Left lung (tissue), 10 donors: Measurements from ENCODE around the gene DPH7. TPM values are rescaled to one million over a fixed set of nuclear protein-coding genes. Genes with fewer than 3 reads are reported as not detected.
"Not testable (repeated sequence)": the region's sequence is repeated elsewhere in the genome, so short reads cannot be mapped to it uniquely, and the experiment has no call there.

Experiments used
- ATAC-seq: fragments of 200-7000 bp; cut with Tn5 transposase; one replicate; pipeline ENCODE4 v1.9.1; 2020; ENCODE audit warnings: moderate library complexity
- DNase-seq, 4 donors: peaks; one replicate each; pipeline ENCODE4 v3.0.0-alpha.2; 2013 to 2020
- H3K27ac ChIP-seq, 2 donors: fragments of 200-600 bp; sonication (generic) in 1 of 2; one replicate each; pipeline versions ENCODE4 v1.5.0 to v1.8.0; 2020 to 2021
- H3K27me3 ChIP-seq, 2 donors: fragments of 200-600 bp; sonication (generic) in 1 of 2; one replicate each; pipeline versions ENCODE4 v1.5.0 to v1.8.0; 2020 to 2021
- H3K36me3 ChIP-seq, 2 donors: fragments of 200-600 bp; sonication (generic) in 1 of 2; one replicate each; pipeline versions ENCODE4 v1.5.0 to v1.8.0; 2020 to 2021
- H3K4me1 ChIP-seq, 2 donors: fragments of 200-600 bp; one replicate each; pipeline ENCODE4 v1.8.0; 2021
- H3K4me3 ChIP-seq, 2 donors: fragments of 200-600 bp; sonication (generic) in 1 of 2; one replicate each; pipeline versions ENCODE4 v1.5.0 to v1.8.0; 2020 to 2021; ENCODE audit warnings: mild to moderate bottlenecking in 1 of 2
- H3K9me3 ChIP-seq, 2 donors: fragments of 200-600 bp; sonication (generic) in 1 of 2; one replicate each; pipeline versions ENCODE4 v1.5.0 to v1.8.0; 2020 to 2021
- intact Hi-C, 2 donors: fragments of 100-400 bp; cut with DNase I; formaldehyde crosslinking; loops; one replicate each; pipeline versions ENCODE4 v1.11.2 to v1.14.2; 2022
- polyA plus RNA-seq, 6 donors: library from polyadenylated mRNA; unstranded; fragments of 120-200 nt; gene quantifications; one replicate each; pipeline ENCODE4 v1.2.1, GENCODE V29; 2013; ENCODE audit not compliant: insufficient read length in 6 of 6
- total RNA-seq, 2 donors: library from RNA; stranded (reverse); fragmentation: NEBNext Ultra II Directional; extraction: Animal tissue kit (Norgen Biotek cat#: 25700); gene quantifications; one replicate each; pipeline ENCODE4 v1.2.1, GENCODE V29; 2021
- TF ChIP-seq, protein P1 (sequence below), 2 donors: fragments of 200-600 bp; sonication (generic) in 1 of 2; IDR thresholded peaks; one replicate each; pipeline versions ENCODE4 v1.5.0 to v1.8.0; 2021; ENCODE audit warnings: antibody characterized with exemption in 2 of 2
- donor health status: DM: no; HTN: yes; CAD: no.
- donor health status: DM: no; HTN: no; CAD: no.

The DPH7 gene
- total and polyA plus RNA-seq, 8 donors = 25.6 to 69.2 (median 51.7) TPM

DNA sequence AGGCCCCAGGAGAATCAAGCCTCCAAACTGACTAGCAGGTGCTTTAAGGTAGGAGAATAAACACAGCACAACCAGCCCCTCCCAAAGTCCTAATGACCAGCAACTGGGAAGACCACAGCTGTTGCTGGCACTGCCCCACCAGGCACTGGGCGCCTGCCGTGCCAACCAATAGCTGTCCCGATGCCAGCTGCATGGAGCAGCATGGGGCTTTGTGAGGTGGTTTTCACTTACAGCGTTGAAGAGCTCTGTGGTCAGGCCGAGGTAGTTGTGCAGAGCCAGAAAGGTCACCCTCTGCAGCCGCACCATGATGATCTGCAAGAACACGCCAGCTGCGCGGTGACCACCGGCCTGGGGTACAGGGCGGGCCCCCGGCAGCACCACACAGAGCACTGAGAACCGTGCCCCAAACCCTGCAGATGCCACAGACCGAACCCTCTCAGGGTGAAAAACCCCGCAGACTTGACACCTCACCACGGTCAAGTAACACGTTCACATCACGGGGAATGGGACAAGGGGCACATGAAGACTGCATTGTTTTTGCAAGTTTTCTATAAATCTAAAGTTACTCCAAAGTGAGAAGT lies 57.2 kb downstream of the DPH7 start:
- intact Hi-C loops = no loop called here
- Histone ChIP-seq H3K27me3 (no peaks in the 10 kb centered on the region), H3K27ac (no peak overlapping the region), H3K4me3 (no peak overlapping the region), H3K36me3 (no peaks in the 10 kb centered on the region), H3K4me1 (peaks cover 0 to 2% of the 10 kb centered on the region in 2 donors), H3K9me3 (no peaks in the 10 kb centered on the region)
- DNase-seq (peak in 1 of 4 donors; percentile 21), ATAC-seq (no peak)
- TF ChIP-seq, protein P1, sequence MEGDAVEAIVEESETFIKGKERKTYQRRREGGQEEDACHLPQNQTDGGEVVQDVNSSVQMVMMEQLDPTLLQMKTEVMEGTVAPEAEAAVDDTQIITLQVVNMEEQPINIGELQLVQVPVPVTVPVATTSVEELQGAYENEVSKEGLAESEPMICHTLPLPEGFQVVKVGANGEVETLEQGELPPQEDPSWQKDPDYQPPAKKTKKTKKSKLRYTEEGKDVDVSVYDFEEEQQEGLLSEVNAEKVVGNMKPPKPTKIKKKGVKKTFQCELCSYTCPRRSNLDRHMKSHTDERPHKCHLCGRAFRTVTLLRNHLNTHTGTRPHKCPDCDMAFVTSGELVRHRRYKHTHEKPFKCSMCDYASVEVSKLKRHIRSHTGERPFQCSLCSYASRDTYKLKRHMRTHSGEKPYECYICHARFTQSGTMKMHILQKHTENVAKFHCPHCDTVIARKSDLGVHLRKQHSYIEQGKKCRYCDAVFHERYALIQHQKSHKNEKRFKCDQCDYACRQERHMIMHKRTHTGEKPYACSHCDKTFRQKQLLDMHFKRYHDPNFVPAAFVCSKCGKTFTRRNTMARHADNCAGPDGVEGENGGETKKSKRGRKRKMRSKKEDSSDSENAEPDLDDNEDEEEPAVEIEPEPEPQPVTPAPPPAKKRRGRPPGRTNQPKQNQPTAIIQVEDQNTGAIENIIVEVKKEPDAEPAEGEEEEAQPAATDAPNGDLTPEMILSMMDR (IDR thresholded peaks at IDR 0.05) = no peak

DNA sequence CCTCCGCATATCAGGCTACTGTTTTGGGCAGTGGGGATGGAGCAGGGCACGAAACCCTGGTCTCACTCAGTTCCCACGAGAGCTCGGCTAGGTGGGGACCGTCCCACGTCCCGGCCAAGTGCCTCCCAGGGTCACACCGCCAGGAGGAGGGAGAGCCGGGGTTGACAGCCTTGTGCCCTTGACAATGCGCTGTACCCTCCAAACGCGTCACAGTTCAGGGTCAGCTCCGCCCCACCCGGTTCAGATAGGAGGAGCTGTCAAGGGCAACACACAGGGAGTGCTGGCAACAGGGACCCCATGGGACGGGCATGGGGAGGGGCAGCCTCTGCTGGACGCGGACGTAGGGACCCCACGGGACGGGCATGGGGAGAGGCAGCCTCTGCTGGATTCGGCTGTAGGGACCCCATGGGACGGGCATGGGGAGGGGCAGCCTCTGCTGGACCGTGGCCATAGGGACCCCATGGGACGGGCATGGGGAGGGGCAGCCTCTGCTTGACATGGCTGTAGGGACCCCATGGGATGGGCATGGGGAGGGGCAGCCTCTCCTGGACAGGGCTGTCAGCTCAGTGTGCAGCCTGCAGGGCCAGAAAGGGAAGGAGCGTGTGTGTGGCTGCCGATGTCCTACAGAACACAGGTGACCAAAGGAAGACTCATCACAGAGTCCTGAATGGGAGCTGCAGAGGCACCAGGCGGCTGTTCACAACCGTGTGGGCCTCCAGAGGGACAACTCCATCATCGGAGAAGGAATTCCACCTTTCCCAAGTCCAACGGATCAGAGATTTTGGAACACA lies 57.9 kb downstream of the DPH7 start:
- intact Hi-C loops = no loop called here
- no peak overlapping the region for H3K27ac ChIP-seq
- H3K36me3 ChIP-seq = no peaks in the 10 kb centered on the region
- peaks cover 0 to 2% of the 10 kb centered on the region in 2 donors for H3K4me1 ChIP-seq
- H3K9me3 ChIP-seq = no peaks in the 10 kb centered on the region
- peak in 1 of 4 donors; percentile 47 for DNase-seq
- no peak overlapping the region for H3K4me3 ChIP-seq
- H3K27me3 ChIP-seq = no peaks in the 10 kb centered on the region
- TF ChIP-seq, protein P1 (IDR thresholded peaks at IDR 0.05) = no peak
- no peak for ATAC-seq

DNA sequence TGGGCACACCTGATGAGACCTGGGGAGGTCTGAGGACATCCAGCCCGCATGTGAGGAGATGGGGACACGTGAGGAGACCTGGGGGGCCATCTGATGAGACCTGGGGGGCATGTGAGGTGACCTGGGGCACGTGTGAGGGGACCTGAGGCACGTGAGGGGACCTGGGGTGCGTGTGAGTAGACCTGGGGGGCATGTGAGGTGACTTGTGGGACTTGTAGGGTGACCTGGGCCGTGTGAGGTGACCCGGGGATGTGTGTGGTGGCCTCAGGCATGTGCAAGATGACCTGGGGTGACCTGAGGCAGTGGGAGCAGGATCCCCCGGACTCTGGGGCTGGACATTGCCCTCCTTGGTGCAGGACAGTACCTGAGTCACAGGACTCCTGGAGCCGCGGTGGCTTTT lies 59.2 kb downstream of the DPH7 start:
- Histone ChIP-seq H3K27me3 (no peaks in the 10 kb centered on the region), H3K36me3 (no peaks in the 10 kb centered on the region), H3K4me1 (no peaks in the 10 kb centered on the region), H3K4me3 (no peak overlapping the region), H3K27ac (no peak overlapping the region), H3K9me3 (no peaks in the 10 kb centered on the region)
- intact Hi-C loops = no loop called here
- DNase-seq = peak in 1 of 4 donors; percentile 45
- no peak for ATAC-seq
- TF ChIP-seq, protein P1 (IDR thresholded peaks at IDR 0.05) = no peak

DNA sequence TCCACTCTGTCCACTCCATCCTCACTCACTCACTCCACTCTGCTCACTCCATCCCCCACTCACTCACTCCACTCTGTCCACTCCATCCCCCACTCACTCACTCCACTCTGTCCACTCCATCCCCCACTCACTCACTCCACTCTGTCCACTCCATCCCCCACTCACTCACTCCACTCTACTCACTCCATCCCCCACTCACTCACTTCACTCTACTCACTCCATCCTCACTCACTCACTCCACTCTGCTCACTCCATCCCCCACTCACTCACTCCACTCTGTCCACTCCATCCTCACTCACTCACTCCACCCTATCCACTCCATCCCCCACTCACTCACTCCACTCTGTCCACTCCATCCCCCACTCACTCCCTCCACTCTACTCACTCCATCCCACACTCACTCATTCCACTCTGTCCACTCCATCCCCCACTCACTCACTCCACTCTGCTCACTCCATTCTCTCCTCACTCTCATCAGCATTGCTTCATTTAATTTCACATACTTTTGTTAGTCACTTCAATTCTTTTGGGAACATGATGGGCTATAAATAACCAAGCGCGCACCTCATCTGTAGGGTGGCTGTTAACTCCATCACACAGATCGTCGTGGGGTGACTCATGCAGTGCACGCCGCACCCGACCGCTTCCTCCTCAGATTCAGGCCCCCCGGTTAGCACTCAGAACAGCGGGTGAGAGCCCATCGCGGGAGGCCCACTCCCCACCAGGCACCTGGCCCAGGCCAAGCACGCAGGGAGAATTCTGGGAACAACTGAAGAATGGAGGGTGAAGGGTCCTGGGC lies 59.9 kb downstream of the DPH7 start:
- intact Hi-C loops, H3K27me3 ChIP-seq, H3K27ac ChIP-seq, H3K4me3 ChIP-seq, H3K4me1 ChIP-seq, H3K36me3 ChIP-seq, H3K9me3 ChIP-seq, ATAC-seq: not testable (repeated sequence)
- peak in 1 of 4 donors; percentile 42 for DNase-seq

DNA sequence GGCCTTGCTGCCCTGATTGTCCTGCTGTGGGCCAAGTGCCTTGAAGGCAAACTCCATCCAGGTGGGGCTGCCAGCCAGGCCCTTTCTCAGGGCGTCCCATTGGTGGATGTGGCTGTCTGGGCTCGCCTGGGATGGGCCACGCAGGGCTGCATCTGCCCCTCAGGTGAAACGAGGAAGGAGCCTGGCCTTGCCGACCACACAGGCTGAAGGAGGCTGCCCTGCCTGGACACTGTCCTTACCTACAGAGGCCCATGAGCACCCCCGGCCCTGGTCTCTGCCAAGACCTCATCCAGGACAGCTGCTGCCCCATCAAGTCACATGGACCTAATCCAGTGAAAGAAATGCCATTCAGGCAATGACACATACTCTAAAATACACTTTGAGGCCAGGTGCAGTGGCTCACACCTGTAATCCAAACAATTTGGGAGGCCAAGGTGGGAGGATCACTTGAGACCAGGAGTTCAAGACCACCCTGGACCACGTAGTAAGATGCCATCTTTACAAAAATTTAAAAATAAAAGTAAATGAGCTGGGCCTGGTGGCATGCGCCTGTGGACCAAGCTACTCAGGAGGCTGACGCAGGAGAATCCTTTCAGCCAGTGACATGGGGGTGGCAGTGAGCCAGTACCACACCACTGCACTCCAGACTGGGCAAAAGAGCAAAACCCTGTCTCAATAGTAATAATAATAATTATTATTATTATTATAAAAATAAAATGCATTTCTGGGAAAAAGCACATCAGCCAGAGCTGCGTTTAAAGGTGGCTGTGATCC lies 62.4 kb downstream of the DPH7 start:
- no peaks in the 10 kb centered on the region for H3K27me3 ChIP-seq
- DNase-seq (peak in 1 of 4 donors; percentile 61), ATAC-seq (no peak)
- no peaks in the 10 kb centered on the region for H3K36me3 ChIP-seq
- TF ChIP-seq, protein P1 (IDR thresholded peaks at IDR 0.05) = no peak
- intact Hi-C loops = no loop called here
- no peak overlapping the region for H3K27ac ChIP-seq
- H3K9me3 ChIP-seq = no peaks in the 10 kb centered on the region
- H3K4me1 ChIP-seq = no peaks in the 10 kb centered on the region
- no peak overlapping the region for H3K4me3 ChIP-seq
